ENCODE measurements around the gene PIK3CB.
"Not testable (repeated sequence)": the region's sequence is repeated elsewhere in the genome, so short reads cannot be mapped to it uniquely, and the experiment has no call there.

Gene PIK3CB

GRCh38 chr3:138801792-138802191, 32.9 kb downstream of the PIK3CB start:
- Mint-ChIP-seq H3K9me3 (no peaks in the 10 kb centered on the region), H3K4me3 (no peak overlapping the region)

DNA sequence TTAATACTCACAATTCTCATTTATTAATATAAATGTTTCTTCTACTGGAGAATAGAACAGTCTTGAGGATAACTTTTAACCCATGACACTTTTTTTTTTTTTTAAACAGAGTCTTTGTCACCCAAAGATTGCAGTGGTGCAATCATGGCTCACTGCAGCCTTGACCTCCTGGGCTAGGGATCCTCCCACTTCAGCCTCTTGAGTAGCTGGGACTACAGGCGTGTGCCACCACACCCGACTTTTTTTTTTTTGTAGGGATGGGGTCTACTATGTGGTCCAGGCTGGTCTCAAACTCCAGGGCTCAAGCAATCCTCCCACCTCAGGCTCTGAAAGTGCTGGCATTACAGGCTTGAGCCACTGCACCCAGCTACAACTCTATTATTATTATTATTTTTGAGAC, 34.5 kb downstream of the PIK3CB start:
- peaks cover 8% of the 10 kb centered on the region for H3K36me3 Mint-ChIP-seq (ENCODE audit: low read depth)
- H3K4me1 Mint-ChIP-seq (ENCODE audit: low read depth), result peaks cover 16% of the 10 kb centered on the region
- H3K4me3 Mint-ChIP-seq, result no peak overlapping the region
- H3K27ac Mint-ChIP-seq, result no peak overlapping the region
- no peaks in the 10 kb centered on the region for H3K27me3 Mint-ChIP-seq
- H3K9me3 Mint-ChIP-seq, result no peaks in the 10 kb centered on the region

More at GRCh38 chr3:138801792-138802191, 32.9 kb downstream of the PIK3CB start:
- Mint-ChIP-seq H3K4me1 (ENCODE audit: low read depth) (peaks cover 16% of the 10 kb centered on the region), H3K36me3 (ENCODE audit: low read depth) (peaks cover 1% of the 10 kb centered on the region), H3K27me3 (no peaks in the 10 kb centered on the region), H3K27ac (no peak overlapping the region)

GRCh38 chr3:138799822-138800221, 34.9 kb downstream of the PIK3CB start:
- H3K9me3 Mint-ChIP-seq, result no peaks in the 10 kb centered on the region
- H3K4me3 Mint-ChIP-seq, result no peak overlapping the region
- peaks cover 8% of the 10 kb centered on the region for H3K36me3 Mint-ChIP-seq (ENCODE audit: low read depth)
- peaks cover 16% of the 10 kb centered on the region for H3K4me1 Mint-ChIP-seq (ENCODE audit: low read depth)
- H3K27me3 Mint-ChIP-seq, result no peaks in the 10 kb centered on the region
- H3K27ac Mint-ChIP-seq, result no peak overlapping the region

- Mint-ChIP-seq H3K4me1 (ENCODE audit: low read depth) (peaks cover 6% of the 10 kb centered on the region), H3K27ac (no peak overlapping the region), H3K36me3 (ENCODE audit: low read depth) (peaks cover 20% of the 10 kb centered on the region), H3K27me3 (no peaks in the 10 kb centered on the region), H3K4me3 (no peak overlapping the region), H3K9me3 (no peaks in the 10 kb centered on the region)
Observed at GRCh38 chr3:138797508-138798038, 37.2 kb downstream of the PIK3CB start.

DNA sequence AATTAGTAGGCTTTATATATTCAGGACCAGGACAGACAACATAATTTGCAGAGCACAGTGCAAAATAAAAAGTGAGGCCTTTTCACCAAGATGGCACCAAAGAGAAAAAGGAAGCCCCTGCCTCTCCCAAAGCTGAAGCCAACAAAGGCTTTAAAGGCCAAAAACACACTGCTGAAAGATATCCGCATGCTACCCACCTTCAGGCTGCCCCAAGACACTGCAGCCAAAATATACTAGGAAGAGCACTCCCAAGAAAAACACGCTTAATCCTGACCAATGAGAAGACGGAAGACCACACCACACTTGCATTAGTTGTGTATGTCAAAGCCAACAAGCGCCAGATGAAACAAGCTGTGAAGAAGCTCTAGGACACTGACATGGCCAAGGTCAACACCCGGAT, 38.0 kb downstream of the PIK3CB start:
- no peak overlapping the region for H3K4me3 Mint-ChIP-seq
- H3K27ac Mint-ChIP-seq, result no peak overlapping the region
- H3K4me1 Mint-ChIP-seq (ENCODE audit: low read depth), result peaks cover 6% of the 10 kb centered on the region
- no peaks in the 10 kb centered on the region for H3K9me3 Mint-ChIP-seq
- peaks cover 24% of the 10 kb centered on the region for H3K36me3 Mint-ChIP-seq (ENCODE audit: low read depth)
- no peaks in the 10 kb centered on the region for H3K27me3 Mint-ChIP-seq

GRCh38 chr3:138786788-138787271, 47.9 kb downstream of the PIK3CB start:
- Mint-ChIP-seq H3K4me3 (no peak overlapping the region), H3K4me1 (ENCODE audit: low read depth) (peaks cover 22% of the 10 kb centered on the region), H3K27ac (no peak overlapping the region), H3K36me3 (ENCODE audit: low read depth) (peaks cover 26% of the 10 kb centered on the region), H3K9me3 (no peaks in the 10 kb centered on the region), H3K27me3 (no peaks in the 10 kb centered on the region)

DNA sequence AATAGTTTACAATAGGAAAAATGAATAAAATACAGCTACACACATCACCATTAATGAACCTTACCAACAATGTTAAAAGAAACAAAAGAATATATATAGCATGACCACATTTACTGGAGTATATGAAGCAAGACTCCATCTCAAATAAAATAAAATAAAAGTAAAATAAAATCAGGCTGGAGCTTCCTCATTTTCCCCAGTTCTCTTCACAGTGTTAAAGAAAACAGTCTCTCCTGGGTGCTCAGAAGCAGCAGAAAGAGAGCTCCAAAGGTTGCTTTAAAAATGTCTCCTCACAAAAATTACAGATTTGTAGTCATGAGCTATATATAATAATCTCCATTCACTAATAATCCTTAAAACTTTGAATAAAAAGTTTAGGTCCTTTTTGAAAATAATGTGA, 48.8 kb downstream of the PIK3CB start:
- Mint-ChIP-seq H3K27me3 (no peaks in the 10 kb centered on the region), H3K4me3 (no peak overlapping the region), H3K4me1 (ENCODE audit: low read depth) (peaks cover 17% of the 10 kb centered on the region), H3K36me3 (ENCODE audit: low read depth) (peaks cover 18% of the 10 kb centered on the region), H3K9me3 (no peaks in the 10 kb centered on the region), H3K27ac (no peak overlapping the region)

DNA sequence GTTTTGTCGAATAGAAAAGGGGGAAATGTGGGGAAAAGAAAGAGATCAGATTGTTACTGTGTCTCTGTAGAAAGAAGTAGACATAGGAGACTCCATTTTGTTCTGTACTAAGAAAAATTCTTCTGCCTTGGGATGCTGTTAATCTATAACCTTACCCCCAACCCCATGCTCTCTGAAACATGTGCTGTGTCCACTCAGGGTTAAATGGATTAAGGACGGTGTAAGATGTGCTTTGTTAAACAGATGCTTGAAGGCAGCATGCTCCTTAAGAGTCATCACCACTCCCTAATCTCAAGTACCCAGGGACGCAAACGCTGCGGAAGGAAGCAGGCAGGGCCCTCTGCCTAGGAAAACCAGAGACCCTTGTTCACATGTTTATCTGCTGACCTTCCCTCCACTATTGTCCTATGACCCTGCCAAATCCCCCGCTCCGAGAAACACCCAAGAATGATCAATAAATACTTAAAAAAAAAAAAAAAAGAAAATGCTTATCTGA, 49.3 kb downstream of the PIK3CB start:
- not testable (repeated sequence) for H3K4me3 Mint-ChIP-seq, H3K9me3 Mint-ChIP-seq, H3K27ac Mint-ChIP-seq, H3K27me3 Mint-ChIP-seq
- Mint-ChIP-seq H3K4me1 (ENCODE audit: low read depth) (peaks cover 22% of the 10 kb centered on the region), H3K36me3 (ENCODE audit: low read depth) (peaks cover 15% of the 10 kb centered on the region)

GRCh38 chr3:138782755-138783154, 52.0 kb downstream of the PIK3CB start:
- H3K36me3 Mint-ChIP-seq (ENCODE audit: low read depth), result peaks cover 17% of the 10 kb centered on the region
- H3K4me1 Mint-ChIP-seq (ENCODE audit: low read depth), result peaks cover 25% of the 10 kb centered on the region
- H3K9me3 Mint-ChIP-seq, result no peaks in the 10 kb centered on the region
- H3K4me3 Mint-ChIP-seq, result no peak overlapping the region
- H3K27ac Mint-ChIP-seq, result no peak overlapping the region
- H3K27me3 Mint-ChIP-seq, result no peaks in the 10 kb centered on the region

DNA sequence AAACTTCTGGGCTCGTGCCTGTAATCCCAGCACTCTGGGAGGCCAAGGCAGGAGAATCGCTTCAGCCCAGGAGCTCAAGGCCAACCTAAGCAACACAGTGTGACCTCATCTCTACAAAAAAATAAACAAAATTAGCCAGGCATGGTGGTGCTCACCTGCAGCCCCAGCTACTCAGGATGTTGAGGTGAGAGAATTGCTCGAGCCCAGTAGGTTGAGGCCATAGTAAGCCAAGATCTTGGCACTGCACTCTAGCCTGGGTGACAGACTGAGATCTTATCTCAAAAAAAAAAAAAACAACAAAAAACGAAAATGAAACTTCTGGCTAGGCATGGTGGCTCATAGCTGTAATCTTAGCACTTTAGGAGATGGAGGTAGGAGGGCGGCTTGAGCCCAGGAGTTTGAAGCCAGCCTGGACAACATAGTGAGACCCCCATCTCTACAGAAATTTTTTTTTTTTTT, 53.7 kb downstream of the PIK3CB start:
- no peaks in the 10 kb centered on the region for H3K9me3 Mint-ChIP-seq
- no peak overlapping the region for H3K27ac Mint-ChIP-seq
- no peaks in the 10 kb centered on the region for H3K27me3 Mint-ChIP-seq
- peaks cover 15% of the 10 kb centered on the region for H3K36me3 Mint-ChIP-seq (ENCODE audit: low read depth)
- no peak overlapping the region for H3K4me3 Mint-ChIP-seq
- peaks cover 23% of the 10 kb centered on the region for H3K4me1 Mint-ChIP-seq (ENCODE audit: low read depth)

GRCh38 chr3:138778643-138779042, 56.1 kb downstream of the PIK3CB start:
- no peaks in the 10 kb centered on the region for H3K9me3 Mint-ChIP-seq
- no peak overlapping the region for H3K4me3 Mint-ChIP-seq
- H3K27ac Mint-ChIP-seq, result no peak overlapping the region
- H3K36me3 Mint-ChIP-seq (ENCODE audit: low read depth), result peaks cover 13% of the 10 kb centered on the region
- H3K27me3 Mint-ChIP-seq, result no peaks in the 10 kb centered on the region
- H3K4me1 Mint-ChIP-seq (ENCODE audit: low read depth), result peaks cover 40% of the 10 kb centered on the region

DNA sequence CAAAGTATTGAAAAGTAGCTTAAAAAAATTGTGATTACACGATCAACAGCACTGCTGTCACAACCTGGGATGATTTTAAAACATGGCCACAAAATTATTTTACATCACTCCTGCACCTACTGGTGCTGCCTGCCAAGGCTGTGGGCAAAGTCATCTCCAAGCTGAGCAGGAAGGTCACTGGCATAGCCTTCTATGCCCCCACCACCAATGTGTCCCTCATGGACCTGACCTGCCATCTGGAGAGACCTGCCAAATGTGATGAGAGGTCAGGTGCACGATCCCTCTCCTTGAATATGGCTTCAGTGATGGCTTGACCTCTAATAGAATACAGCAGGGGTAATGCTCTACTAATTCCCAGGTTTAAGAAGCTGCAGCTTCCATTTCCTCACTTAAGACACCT, 57.8 kb downstream of the PIK3CB start:
- peaks cover 11% of the 10 kb centered on the region for H3K36me3 Mint-ChIP-seq (ENCODE audit: low read depth)
- no peak overlapping the region for H3K4me3 Mint-ChIP-seq
- peaks cover 33% of the 10 kb centered on the region for H3K4me1 Mint-ChIP-seq (ENCODE audit: low read depth)
- no peaks in the 10 kb centered on the region for H3K27me3 Mint-ChIP-seq
- H3K9me3 Mint-ChIP-seq, result no peaks in the 10 kb centered on the region
- no peak overlapping the region for H3K27ac Mint-ChIP-seq

GRCh38 chr3:138775254-138775595, 59.5 kb downstream of the PIK3CB start:
- H3K27me3 Mint-ChIP-seq, result no peaks in the 10 kb centered on the region
- no peak overlapping the region for H3K27ac Mint-ChIP-seq
- H3K4me3 Mint-ChIP-seq, result no peak overlapping the region
- H3K36me3 Mint-ChIP-seq (ENCODE audit: low read depth), result peaks cover 11% of the 10 kb centered on the region
- H3K9me3 Mint-ChIP-seq, result no peaks in the 10 kb centered on the region
- peaks cover 25% of the 10 kb centered on the region for H3K4me1 Mint-ChIP-seq (ENCODE audit: low read depth)

DNA sequence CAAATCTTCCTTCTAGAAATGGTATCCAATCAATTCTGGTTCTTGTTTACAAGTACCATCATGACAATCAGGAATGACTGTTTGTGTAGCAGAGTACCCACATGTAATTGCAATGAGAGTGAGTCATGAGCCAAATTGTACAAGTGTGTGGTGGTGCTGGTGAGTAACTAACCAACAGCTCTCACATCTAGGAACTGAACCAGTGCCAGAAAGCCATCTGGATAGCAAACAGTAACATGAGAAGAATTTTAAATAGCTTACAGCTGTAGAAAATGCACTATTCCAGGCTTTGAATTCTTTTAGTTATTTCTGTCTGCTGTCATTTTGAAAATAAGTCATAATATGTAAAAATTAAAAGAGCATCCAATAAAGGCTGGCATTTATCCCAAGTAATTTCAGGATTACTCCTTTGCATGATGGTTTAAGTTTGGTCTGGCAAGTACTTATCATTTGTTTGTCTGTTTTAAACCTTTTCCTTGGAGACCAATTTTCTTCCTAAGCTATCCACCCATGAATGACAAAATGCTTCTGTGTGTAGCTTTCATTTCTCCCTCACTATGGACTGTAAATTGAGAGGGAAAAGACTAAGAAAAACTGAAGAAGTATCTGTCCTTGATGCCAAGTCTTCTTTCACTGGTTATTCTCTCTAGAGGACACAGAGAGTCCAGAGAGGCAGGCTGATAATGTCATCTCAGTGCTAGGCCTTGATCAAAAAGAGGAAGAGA, 60.0 kb downstream of the PIK3CB start:
- Mint-ChIP-seq H3K27ac (no peak overlapping the region), H3K9me3 (no peaks in the 10 kb centered on the region), H3K4me3 (no peak overlapping the region), H3K4me1 (ENCODE audit: low read depth) (peaks cover 30% of the 10 kb centered on the region), H3K27me3 (no peaks in the 10 kb centered on the region), H3K36me3 (ENCODE audit: low read depth) (peaks cover 11% of the 10 kb centered on the region)

- H3K4me3 Mint-ChIP-seq, result no peak overlapping the region
- H3K36me3 Mint-ChIP-seq (ENCODE audit: low read depth), result peaks cover 23% of the 10 kb centered on the region
- no peaks in the 10 kb centered on the region for H3K27me3 Mint-ChIP-seq
- H3K9me3 Mint-ChIP-seq, result no peaks in the 10 kb centered on the region
- H3K27ac Mint-ChIP-seq, result no peak overlapping the region
- peaks cover 27% of the 10 kb centered on the region for H3K4me1 Mint-ChIP-seq (ENCODE audit: low read depth)
Observed at GRCh38 chr3:138771585-138771984, 63.1 kb downstream of the PIK3CB start.

DNA sequence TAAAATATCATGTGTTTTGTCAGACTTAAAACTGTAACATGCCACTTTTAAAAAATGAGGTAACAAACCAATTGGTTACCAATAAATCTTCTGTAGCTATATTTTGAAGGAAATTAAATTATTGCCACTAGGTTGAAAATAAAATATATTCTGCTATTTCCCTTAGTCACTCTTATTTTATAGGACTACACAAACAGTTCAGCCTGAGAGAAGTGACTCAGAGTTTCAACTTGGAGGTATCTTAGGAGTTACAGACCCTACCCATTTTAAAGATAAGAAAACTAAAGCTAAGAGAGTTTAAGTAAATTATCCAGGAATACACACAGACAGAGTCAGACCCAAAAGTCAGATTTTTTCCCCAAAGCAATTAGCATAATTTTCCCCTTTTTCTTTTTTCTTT, 65.1 kb downstream of the PIK3CB start:
- H3K27ac Mint-ChIP-seq, result no peak overlapping the region
- H3K4me3 Mint-ChIP-seq, result no peak overlapping the region
- no peaks in the 10 kb centered on the region for H3K27me3 Mint-ChIP-seq
- H3K9me3 Mint-ChIP-seq, result no peaks in the 10 kb centered on the region
- peaks cover 26% of the 10 kb centered on the region for H3K36me3 Mint-ChIP-seq (ENCODE audit: low read depth)
- H3K4me1 Mint-ChIP-seq (ENCODE audit: low read depth), result peaks cover 21% of the 10 kb centered on the region

Data from stimulated activated naive CD8-positive, alpha-beta T cell treated with anti-CD3 and anti-CD28 coated beads, Interleukin-15, Interleukin-2, amounts not matched to agents 100 ng/mL and 50 ng/mL, for 24 hours (primary cell).